Inflammatory macrophage (primary cell): ENCODE results near the gene SLC37A1.
"Not testable (repeated sequence)": the region's sequence is repeated elsewhere in the genome, so short reads cannot be mapped to it uniquely, and the experiment has no call there.

Experiments used
- DNase-seq, 2 donors: peaks; one replicate each; pipeline ENCODE4 v3.0.0-alpha.2; 2020 to 2022

SLC37A1 gene

GRCh38 chr21:42597487-42598158 is 84.0 kb downstream of the SLC37A1 start:
- no peak for DNase-seq

GRCh38 chr21:42598159-42598735 is 84.6 kb downstream of the SLC37A1 start:
- no peak for DNase-seq

DNA sequence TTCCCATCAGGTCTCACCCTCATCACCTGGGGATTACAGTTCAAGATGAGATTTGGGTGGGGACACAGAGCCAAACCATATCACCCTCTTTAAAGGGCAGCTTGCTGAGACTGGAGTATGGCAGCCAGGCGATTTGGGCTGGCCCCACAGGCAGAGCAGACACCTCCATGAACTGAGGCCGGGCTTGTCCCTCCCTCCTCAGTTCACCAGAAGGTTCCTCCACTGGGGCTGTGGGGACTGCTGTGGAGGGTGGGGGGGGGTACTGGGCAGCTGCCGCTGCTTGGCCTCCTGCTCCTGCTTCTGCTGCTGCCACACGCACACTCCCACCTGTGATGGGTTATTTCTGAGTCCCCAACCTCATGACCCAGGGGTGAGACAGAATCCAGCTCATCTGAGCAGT is 85.8 kb downstream of the SLC37A1 start:
- no peak for DNase-seq

DNA sequence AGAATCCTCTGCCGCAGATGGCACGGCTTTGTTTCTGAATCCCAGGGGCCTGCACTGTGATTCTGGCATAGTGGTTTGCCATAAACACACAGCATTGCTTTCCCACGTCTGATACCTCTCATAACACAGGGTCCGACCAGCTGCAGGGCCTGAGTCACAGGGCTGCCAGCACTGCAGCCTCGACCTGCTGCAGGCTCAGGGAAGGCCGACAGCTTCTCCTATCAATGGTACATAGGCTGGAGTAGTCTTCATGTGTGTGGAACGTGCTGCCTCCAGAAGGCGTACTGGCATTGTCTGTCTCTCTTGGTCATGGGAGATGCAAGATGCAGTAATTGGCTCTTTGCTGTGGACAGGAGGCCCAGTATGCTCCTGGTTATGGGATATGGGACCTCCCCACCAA is 86.3 kb downstream of the SLC37A1 start:
- DNase-seq, result no peak

DNA sequence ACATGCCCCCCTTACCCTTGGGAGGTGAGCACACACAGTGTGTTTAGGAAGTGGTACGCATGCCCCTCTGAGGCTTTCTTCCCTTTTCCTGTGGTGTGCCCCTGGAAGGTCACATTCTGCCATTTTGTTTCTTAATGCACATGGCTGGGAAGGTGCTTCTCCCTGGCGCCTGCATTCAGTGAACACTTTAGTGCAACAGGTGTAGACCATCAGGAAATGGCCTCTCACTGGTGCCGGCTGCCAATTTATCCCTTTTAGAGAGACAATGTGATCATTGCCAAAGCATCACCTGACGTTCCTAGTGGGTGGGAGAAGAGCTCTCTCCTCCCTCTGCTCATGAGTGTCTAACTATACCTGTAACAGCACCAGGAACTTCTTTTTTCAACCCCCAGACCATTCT is 88.0 kb downstream of the SLC37A1 start:
- DNase-seq, result no peak

- no peak for DNase-seq
Measured at GRCh38 chr21:42607102-42607501, 93.5 kb downstream of the SLC37A1 start.

GRCh38 chr21:42607525-42608102 is 94.0 kb downstream of the SLC37A1 start:
- no peak for DNase-seq

DNA sequence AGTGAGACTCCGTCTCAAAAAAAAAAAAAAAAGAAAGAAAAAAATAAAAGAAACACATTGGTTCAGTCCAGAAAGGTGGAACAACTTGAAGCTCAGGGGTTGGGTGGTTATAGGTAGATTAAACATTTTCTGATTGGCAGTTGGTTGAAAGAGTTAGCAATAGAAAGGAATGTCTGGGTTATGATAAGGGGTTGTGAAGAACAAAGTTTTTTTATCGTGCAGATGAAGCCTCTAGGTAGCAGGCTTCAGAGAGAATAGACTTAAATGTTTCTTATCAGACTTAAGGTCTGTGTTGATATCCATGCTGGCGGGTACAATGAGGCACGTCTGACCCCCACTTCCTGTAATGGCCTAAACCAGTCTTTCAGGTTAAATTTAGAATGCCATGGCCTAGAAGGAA is 94.8 kb downstream of the SLC37A1 start:
- no peak for DNase-seq

GRCh38 chr21:42609811-42610210 is 96.2 kb downstream of the SLC37A1 start:
- no peak for DNase-seq

- no peak for DNase-seq
Measured at GRCh38 chr21:42611852-42612251, 98.2 kb downstream of the SLC37A1 start.

GRCh38 chr21:42612390-42612789 is 98.7 kb downstream of the SLC37A1 start:
- no peak for DNase-seq

- DNase-seq, result no peak
Measured at GRCh38 chr21:42613756-42614155, 100.1 kb downstream of the SLC37A1 start.

- DNase-seq, result no peak
Measured at GRCh38 chr21:42614396-42614795, 100.7 kb downstream of the SLC37A1 start.

- DNase-seq, result peak; percentile 3 to 4
Measured at GRCh38 chr21:42614811-42615351, 101.2 kb downstream of the SLC37A1 start.

DNA sequence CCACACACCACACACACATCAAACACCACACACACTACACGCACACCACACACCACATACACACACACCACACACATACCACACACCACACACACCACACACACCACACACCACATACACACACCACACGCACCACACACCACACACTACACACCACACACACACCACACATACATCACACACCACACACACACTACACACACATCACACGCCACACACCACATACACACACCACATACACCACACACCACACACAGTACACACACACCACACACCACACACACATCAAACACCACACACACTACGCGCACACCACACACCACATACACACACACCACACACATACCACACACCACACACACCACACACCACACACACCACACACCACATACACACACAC is 101.7 kb downstream of the SLC37A1 start:
- DNase-seq, result not testable (repeated sequence)

- no peak for DNase-seq
Measured at GRCh38 chr21:42615924-42616323, 102.3 kb downstream of the SLC37A1 start.

DNA sequence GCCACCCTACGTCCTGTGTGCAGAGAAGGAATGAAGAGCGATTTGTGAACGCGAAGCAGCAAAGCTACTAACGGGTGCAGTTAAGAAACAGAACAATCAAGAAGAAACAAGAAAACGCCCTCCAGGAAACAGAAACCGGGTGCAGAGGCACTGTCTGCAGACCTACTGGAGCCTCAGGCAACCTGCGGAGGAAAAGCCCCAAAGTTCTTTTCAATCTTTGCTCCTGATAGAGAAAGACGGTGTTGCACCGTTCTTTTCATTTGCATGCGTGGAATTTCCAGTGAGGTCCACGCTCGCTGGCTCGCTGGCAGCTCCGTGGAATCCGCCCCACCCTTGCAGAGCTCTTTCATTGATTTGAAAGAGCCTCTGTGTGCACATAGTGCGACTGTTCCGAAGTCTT is 102.8 kb downstream of the SLC37A1 start:
- DNase-seq, result peak in 1 of 2 donors; percentile 2

GRCh38 chr21:42616941-42617340 is 103.3 kb downstream of the SLC37A1 start:
- no peak for DNase-seq

DNA sequence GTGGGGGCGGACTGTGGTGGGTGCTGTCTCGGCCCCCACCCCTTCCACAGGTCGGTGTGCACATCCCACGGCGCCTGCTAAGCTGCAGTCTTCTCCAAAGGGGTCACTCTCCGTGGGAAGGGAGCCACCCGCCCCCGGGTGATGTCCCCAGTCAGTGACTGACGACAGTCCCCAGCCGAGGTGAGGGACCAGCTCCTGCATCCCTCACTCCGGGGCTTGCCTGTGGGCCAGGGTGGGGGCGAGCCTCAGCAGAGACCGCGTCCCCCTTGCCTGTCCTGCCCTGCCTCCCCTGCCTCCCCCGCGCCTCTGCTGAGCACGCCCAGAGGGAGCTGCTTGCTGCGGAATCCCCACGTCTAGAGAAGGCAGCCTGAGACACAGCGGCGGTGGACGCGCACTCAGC is 103.8 kb downstream of the SLC37A1 start:
- no peak for DNase-seq

DNA sequence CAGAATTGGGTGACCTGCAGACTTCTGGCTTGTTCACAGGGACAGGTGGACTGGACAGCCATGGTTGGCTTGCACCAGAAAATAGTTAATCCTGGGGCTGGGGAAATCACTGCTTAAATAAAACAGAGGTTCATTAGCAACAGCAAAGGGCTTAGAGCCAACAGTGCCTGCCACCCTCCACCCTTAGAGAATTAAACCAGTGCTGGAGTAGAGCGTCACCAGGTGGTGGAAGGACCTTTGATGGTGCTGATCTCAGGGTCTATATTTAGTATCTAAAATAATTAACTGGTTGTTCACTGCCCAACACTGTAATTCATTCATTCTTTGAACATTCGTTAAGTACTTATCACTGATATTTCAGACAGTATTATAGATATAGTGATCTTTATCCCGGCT is 105.1 kb downstream of the SLC37A1 start:
- DNase-seq, result no peak

DNA sequence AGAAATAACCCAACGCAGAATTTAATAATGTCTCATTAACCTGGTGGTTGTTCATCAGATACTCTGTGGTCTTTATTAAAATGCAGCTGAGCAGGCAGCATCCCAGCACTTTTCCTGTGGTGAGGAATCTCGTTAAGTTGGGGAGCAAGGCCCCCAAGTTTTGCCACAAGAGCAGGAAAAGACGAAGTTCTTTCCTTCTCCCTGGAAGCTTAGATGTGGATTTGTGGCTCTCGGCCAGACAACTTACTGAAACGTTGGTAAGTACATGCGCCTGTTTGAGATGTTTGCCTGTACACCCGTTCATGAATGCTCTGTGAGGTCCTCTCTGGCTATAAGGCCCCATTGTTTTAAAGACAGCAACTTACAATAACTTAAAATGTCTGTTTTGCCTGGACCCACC is 105.5 kb downstream of the SLC37A1 start:
- DNase-seq, result no peak

DNA sequence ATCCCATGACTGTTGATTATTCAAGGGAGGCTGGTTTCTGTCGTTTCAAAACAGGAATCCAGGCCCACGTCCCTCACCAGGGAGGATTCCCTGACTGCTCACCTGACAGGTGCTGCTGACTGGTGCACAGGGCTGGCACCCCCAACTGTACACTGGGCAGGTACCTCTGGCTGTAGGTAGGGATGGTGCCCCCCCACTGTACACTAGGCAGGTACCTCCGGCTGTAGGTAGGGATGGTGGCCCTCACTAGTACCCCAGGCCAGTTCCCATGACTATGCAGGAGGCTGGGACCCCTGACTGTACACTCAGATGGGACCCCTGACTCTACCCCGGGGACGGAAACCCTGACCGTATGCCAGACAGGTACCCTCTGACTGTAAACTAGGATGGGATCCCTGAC is 106.2 kb downstream of the SLC37A1 start:
- DNase-seq, result no peak

DNA sequence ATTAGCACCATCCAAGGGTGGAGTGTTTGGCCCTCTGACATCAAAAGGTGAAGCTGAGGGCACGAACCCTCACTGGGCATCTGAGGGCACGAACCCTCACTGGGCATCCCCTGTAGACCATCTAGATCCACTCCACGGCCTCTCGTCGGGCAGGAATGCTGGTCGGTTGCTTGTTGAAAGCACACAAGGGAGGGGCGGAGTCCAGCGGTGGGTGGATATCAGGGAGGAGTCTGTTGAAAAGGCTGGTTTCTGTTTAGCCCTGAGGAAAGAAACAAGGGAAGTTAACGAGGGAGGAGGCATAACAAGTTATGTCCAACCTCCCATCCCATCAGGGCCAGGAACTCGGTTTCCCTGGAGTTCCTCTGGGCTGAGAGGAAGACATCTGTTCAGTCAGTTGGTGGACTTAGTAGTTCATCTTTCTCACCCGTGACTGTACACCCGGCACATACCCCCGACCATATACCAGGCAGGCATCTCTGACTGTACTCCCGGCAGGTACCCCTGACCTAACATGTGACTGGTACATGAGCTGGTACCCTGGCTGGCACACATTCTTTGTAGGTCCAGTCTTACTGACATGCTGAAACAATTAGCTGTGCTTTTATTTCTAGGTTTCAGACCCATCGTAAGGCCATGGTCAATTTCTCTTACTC is 107.6 kb downstream of the SLC37A1 start:
- DNase-seq, result no peak

- DNase-seq, result no peak
Measured at GRCh38 chr21:42621819-42622177, 108.1 kb downstream of the SLC37A1 start.
